Subcutaneous preadipocyte (primary cell): Measurements from ENCODE around the gene CTBS. TPM values are rescaled to one million over a fixed set of nuclear protein-coding genes. Genes with fewer than 3 reads are reported as not detected.

Experiments used
- total RNA-seq: library from RNA; depleted of rRNA; stranded (reverse); fragments of >200 nt; gene quantifications from 2 replicates; pipeline ENCODE4 v1.2.3, GENCODE V29; 2012

The CTBS gene, protein sequence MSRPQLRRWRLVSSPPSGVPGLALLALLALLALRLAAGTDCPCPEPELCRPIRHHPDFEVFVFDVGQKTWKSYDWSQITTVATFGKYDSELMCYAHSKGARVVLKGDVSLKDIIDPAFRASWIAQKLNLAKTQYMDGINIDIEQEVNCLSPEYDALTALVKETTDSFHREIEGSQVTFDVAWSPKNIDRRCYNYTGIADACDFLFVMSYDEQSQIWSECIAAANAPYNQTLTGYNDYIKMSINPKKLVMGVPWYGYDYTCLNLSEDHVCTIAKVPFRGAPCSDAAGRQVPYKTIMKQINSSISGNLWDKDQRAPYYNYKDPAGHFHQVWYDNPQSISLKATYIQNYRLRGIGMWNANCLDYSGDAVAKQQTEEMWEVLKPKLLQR
- 8.1 and 8.8 TPM in 2 replicates for total RNA-seq

DNA sequence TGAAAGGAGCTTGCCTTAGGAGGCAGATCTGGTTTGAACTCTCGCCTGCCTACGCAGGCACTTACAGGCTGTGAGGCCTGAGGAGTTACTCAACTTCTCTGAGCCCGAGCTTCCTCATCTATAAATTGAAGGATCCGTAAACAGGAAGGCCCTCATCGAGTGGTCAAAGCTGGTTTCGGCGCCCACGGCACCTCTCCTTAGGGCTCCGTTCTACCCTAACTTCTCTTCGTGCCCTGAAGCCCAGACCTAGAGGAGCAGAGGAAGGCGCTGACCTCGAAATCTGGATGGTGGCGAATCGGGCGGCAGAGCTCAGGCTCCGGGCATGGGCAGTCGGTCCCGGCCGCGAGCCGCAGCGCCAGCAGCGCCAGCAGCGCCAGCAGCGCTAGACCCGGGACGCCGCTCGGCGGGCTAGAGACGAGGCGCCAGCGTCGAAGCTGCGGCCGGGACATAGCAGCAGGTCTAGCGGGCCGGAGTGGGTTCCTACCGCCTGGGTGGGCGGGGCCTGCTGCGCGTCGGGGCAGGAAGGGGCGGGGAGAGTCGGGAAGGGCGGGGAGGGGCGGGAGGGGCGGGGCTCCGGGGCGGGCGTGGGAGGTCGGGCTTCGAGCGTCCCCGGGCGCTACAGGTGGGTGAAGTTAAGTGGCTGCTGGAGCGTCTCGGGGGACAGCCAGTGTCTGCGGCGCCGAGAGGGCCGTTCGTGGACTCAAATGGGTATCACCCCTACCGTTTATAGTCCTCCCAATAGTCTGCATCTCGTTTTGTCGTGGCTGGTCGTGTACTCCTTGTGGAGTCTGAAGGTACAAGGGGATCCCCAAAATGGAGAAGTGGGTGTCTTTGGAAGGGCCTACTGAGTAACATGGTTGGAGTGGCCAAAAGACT, at the start of gene CTBS:
TSS of gene CTBS (minus strand) at position 474 of the 876 bp plus-strand sequence. CDS start at position 449, 25 bp downstream.

DNA sequence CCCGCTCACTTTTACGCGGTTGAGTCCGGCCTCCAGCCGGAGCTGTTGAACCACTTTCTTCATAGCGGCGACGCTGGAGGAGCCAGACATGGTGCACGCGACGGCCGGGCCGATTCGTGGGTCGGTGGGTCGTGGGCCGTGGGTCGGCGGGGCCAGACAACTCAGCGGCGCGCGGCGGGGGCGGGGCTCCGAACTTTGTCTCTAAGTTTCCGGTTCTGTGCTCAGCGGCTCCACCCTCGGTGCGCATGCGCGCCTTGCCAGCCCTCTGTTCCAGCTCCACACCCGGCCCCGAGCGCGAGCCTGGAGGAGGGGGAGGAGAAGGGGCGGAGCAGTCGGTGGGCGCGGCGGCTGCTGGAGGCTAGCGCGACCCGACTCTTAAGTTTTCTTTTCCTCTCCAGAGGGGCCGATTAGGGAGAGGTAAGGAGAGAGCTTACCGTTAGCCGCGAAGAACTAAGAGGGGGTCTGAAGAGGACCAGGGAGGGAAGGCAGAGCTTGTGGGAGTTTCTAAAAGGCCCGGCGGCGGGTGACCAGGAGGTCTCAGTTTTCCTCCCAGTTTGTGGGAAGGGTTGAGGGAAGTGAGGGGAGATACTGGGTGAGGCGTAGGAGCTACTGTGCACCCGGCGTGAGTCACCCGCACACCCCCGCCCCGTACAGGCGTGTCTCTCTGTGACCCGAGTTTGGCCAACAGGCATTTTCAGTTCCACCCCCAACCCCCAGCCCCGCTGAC, 68.1 kb downstream of the CTBS start, which contains the start of the genes GNG5 and SPATA1:
TSS of gene GNG5 (minus strand) at position 580 of the 727 bp plus-strand sequence. CDS start at position 90, 490 bp downstream.
TSS of gene SPATA1 (plus strand) at position 385 of the 727 bp plus-strand sequence. CDS start 9,974 bp downstream, outside the sequence.

Other genes starting within 250 kb of the CTBS start
- gene DNASE2B, start 176.0 kb downstream of the CTBS start, total RNA-seq, result not detected in 2 replicates
- 26.5 and 37.7 TPM in 2 replicates for gene RPF1, start 95.2 kb downstream of the CTBS start, total RNA-seq
- 0.59 and 1.8 TPM in 2 replicates for gene SPATA1, start 68.1 kb downstream of the CTBS start, total RNA-seq
- 22.9 and 26.8 TPM in 2 replicates for gene GNG5, start 67.9 kb downstream of the CTBS start, total RNA-seq
- 9.6 and 13.3 TPM in 2 replicates for gene SSX2IP, start 116.0 kb upstream of the CTBS start, total RNA-seq